ENCODE data around the gene HIP1. TPM values are rescaled to one million over a fixed set of nuclear protein-coding genes. Genes with fewer than 3 reads are reported as not detected.

HIP1 gene
- total RNA-seq, 2 donors from 2014 or later, result 42.9 to 48.2 TPM

DNA sequence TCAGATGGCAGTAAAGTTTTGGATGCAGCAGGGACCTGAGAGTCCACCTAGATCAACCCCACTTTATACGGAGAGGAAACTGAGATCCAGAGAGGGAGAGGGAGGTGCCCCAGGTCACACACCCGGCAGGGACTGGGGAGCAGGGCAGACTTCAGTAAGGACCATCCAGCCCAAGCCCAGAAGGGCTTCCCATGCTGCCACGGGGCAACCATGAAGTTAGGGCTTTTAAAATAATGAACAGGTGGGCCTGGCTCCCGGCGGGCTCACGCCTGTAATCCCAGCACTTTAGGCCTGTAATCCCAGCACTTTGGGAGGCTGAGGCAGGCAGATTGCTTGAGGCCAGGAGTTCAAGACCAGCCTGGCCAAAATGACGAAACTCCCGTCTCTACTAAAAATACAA is 98.5 kb downstream of the HIP1 start:
- TF ChIP-seq, protein P1, sequence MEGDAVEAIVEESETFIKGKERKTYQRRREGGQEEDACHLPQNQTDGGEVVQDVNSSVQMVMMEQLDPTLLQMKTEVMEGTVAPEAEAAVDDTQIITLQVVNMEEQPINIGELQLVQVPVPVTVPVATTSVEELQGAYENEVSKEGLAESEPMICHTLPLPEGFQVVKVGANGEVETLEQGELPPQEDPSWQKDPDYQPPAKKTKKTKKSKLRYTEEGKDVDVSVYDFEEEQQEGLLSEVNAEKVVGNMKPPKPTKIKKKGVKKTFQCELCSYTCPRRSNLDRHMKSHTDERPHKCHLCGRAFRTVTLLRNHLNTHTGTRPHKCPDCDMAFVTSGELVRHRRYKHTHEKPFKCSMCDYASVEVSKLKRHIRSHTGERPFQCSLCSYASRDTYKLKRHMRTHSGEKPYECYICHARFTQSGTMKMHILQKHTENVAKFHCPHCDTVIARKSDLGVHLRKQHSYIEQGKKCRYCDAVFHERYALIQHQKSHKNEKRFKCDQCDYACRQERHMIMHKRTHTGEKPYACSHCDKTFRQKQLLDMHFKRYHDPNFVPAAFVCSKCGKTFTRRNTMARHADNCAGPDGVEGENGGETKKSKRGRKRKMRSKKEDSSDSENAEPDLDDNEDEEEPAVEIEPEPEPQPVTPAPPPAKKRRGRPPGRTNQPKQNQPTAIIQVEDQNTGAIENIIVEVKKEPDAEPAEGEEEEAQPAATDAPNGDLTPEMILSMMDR (IDR thresholded peaks at IDR 0.05), result no peak
- Histone ChIP-seq H3K27me3 (replicated peaks; ENCODE audit: insufficient read depth) (no peaks in the 10 kb centered on the region), H3K4me1 (ENCODE audit: control insufficient read depth in 1 of 2, low read depth in 2 of 2) (peaks cover 19 to 40% of the 10 kb centered on the region in 2 donors), H3K36me3 (no peaks in the 10 kb centered on the region), H3K27ac (peak overlapping the region; percentile 67 to 76), H3K9me3 (no peaks in the 10 kb centered on the region), H3K4me3 (peak overlapping the region; percentile 73)
- DNase-seq (ENCODE audit: low spot score), result no peak
- ATAC-seq (ENCODE audit: insufficient number of reproducible peaks, low FRiP score, low read depth), result no peak

DNA sequence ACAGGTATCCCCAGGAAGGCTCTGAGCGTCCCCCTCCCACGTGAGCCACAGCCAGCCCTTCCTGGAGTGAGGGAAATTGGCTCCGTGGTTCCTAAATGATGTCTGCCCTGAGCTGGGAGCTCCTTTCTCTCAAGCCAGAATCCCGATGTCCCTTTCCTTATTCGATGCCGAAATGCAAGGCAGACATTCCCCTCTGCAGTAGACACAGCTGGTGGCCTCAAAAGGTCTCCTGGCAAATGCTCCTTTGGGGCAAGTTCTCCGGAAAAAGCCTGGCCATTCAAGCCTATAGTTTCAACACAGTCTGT is 98.9 kb downstream of the HIP1 start:
- TF ChIP-seq, protein P1 (IDR thresholded peaks at IDR 0.05), result no peak

DNA sequence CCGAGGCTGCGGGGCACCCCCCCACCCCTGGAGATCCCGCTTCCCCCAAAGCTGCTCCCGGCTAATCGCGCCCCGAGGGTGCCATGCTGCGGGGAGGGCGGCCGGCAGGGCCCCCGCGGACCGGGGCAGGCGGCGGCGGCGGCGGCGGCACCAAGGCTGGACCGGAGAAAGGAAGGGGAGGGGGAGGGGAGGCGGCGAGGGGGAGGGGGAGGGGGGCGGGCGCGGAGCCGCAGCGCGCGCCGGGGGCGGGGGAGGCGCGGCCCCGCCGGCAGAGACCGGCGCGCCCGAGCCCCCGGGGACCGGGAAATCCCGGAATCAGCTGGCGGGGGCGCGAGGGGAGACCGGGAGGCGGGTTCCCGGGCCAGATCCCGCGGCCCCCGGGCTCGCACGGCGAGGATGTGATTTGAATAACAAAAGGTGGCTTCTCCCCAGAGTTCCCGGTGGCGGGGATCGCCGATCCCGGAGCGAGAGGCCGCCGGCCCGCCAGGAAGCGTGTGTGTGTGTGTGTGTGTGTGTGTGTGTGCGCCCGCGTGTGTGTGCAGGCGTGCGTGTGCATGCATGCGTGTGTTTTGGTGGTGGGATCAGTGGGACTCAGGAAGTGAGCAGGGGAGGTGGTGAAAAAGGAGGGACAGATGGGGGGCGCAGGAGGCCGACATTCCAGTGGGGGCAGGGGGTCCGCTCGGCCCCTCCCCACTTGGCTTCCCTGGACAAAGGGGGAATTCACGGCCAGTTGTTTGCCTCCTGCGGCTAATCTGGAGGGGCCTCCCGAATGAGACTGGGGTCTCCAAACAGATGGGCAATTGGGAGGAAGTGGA is 99.5 kb downstream of the HIP1 start:
- Histone ChIP-seq H3K27ac (peak overlapping the region; percentile 67 to 76), H3K36me3 (no peaks in the 10 kb centered on the region), H3K4me1 (ENCODE audit: control insufficient read depth in 1 of 2, low read depth in 2 of 2) (peaks cover 19 to 40% of the 10 kb centered on the region in 2 donors), H3K9me3 (no peaks in the 10 kb centered on the region), H3K4me3 (peak overlapping the region; percentile 73), H3K27me3 (replicated peaks; ENCODE audit: insufficient read depth) (no peaks in the 10 kb centered on the region)
- ATAC-seq (ENCODE audit: insufficient number of reproducible peaks, low FRiP score, low read depth) (no peak), DNase-seq (ENCODE audit: low spot score) (no peak)
- TF ChIP-seq, protein P1 (IDR thresholded peaks at IDR 0.05), result no peak

More for the DNA sequence above, 98.9 kb downstream of the HIP1 start:
- ATAC-seq (ENCODE audit: insufficient number of reproducible peaks, low FRiP score, low read depth) (no peak), DNase-seq (ENCODE audit: low spot score) (no peak)
- Histone ChIP-seq H3K27me3 (replicated peaks; ENCODE audit: insufficient read depth) (no peaks in the 10 kb centered on the region), H3K36me3 (no peaks in the 10 kb centered on the region), H3K4me1 (ENCODE audit: control insufficient read depth in 1 of 2, low read depth in 2 of 2) (peaks cover 19 to 40% of the 10 kb centered on the region in 2 donors), H3K4me3 (peak overlapping the region; percentile 73), H3K9me3 (no peaks in the 10 kb centered on the region), H3K27ac (peak overlapping the region; percentile 67 to 76)

DNA sequence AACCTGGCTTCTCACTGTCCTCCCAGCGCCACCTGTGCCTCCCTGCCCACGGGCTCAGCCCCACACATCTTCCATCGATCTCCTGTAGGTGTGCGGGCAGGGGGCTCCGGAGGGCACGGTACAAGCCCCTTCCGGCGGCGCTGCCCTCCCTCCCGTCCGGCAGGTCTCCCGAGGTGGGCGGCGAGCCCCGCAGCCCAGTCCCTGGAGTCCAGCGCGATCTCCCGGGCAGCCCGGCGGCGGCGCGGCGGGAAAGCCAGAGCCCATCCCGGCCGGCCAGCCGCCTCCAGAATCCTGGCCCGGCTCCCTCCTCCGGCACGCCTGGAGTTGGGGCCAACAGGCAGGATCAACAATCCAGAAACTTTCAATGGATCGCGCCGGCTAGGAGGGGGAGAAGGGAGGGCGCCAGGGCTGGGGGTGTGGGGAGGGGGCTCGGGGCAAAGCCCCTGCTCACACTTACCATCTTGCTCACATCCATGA is 100.1 kb downstream of the HIP1 start:
- TF ChIP-seq, protein P1 (IDR thresholded peaks at IDR 0.05), result no peak
- no peak for DNase-seq (ENCODE audit: low spot score)
- peak overlapping the region; percentile 66 to 76 for H3K27ac ChIP-seq

DNA sequence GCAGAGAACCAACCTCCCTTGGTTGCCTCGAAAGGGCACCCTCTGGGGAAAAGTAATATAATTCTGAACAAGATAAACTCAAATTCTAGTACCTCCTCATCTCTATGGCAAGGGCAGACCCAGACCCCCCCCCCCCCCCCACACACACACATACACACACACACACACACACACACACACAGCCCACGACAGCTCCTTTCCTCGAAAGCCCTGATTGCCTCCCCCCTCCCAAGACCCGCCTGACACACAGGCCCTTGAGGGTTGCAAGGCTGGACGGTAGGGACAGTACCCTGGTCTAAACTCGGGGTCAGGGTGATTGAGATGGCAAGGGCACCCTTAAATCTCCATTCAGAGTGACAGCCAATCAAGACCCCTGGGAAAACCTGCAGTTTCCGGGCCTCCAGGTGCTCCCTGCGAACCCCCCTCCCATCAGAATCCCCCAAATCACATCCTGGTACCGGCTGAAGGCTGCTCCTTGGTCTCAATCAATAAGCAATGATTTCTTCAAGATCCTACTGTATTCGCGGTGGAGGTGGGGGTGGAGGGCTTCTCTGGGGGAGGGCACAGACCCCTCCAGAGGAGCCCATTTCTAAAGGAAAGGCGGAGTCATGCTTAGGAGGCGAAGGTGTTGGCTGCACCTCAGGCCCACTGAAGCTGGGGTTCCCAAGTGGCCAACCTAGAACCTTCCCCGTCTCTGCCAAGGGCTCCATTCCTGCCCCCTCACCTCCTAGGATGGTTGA is 100.7 kb downstream of the HIP1 start:
- ATAC-seq (ENCODE audit: insufficient number of reproducible peaks, low FRiP score, low read depth), result no peak

More for the DNA sequence above, 100.1 kb downstream of the HIP1 start:
- no peak for ATAC-seq (ENCODE audit: insufficient number of reproducible peaks, low FRiP score, low read depth)
- H3K36me3 ChIP-seq, result no peaks in the 10 kb centered on the region
- H3K9me3 ChIP-seq, result no peaks in the 10 kb centered on the region
- peak overlapping the region; percentile 73 for H3K4me3 ChIP-seq
- H3K27me3 ChIP-seq (replicated peaks; ENCODE audit: insufficient read depth), result no peaks in the 10 kb centered on the region
- peaks cover 19 to 40% of the 10 kb centered on the region in 2 donors for H3K4me1 ChIP-seq (ENCODE audit: control insufficient read depth in 1 of 2, low read depth in 2 of 2)

More for the DNA sequence above, 100.7 kb downstream of the HIP1 start:
- DNase-seq (ENCODE audit: low spot score), result no peak
- Histone ChIP-seq H3K4me1 (ENCODE audit: control insufficient read depth in 1 of 2, low read depth in 2 of 2) (peaks cover 19 to 40% of the 10 kb centered on the region in 2 donors), H3K9me3 (no peaks in the 10 kb centered on the region), H3K36me3 (no peaks in the 10 kb centered on the region), H3K27ac (peak overlapping the region; percentile 66 to 76), H3K4me3 (peak overlapping the region; percentile 73), H3K27me3 (replicated peaks; ENCODE audit: insufficient read depth) (no peaks in the 10 kb centered on the region)
- TF ChIP-seq, protein P1 (IDR thresholded peaks at IDR 0.05), result no peak

Measured in thoracic aorta (tissue), 2 donors.